Osteocyte (in vitro differentiated cells): ENCODE data around the gene CARMIL1. TPM values are rescaled to one million over a fixed set of nuclear protein-coding genes. Genes with fewer than 3 reads are reported as not detected.

Experiments
- DNase-seq: peaks from one replicate; pipeline ENCODE4 v3.0.0; 2021; ENCODE audit warnings: mixed read lengths; ENCODE audit not compliant: unreplicated experiment; ENCODE audit errors: extremely low spot score
- H3K27ac Mint-ChIP-seq: one replicate; pipeline ENCODE4 v1.8.0; 2021; ENCODE audit warnings: mild to moderate bottlenecking, mixed read lengths; ENCODE audit not compliant: unreplicated experiment
- H3K27me3 Mint-ChIP-seq: one replicate; pipeline ENCODE4 v1.8.0; 2021; ENCODE audit warnings: mixed read lengths; ENCODE audit not compliant: unreplicated experiment
- H3K36me3 Mint-ChIP-seq: one replicate; pipeline ENCODE4 v1.8.0; 2021; ENCODE audit warnings: mixed read lengths; ENCODE audit not compliant: unreplicated experiment
- H3K4me1 Mint-ChIP-seq: one replicate; pipeline ENCODE4 v1.8.0; 2021; ENCODE audit warnings: mixed read lengths; ENCODE audit not compliant: unreplicated experiment
- H3K4me3 Mint-ChIP-seq: one replicate; pipeline ENCODE4 v1.8.0; 2021; ENCODE audit warnings: mild to moderate bottlenecking, moderate library complexity, mixed read lengths; ENCODE audit not compliant: unreplicated experiment
- H3K9me3 Mint-ChIP-seq: one replicate; pipeline ENCODE4 v1.8.0; 2021; ENCODE audit warnings: mixed read lengths; ENCODE audit not compliant: unreplicated experiment
- total RNA-seq: library from RNA; stranded (reverse); gene quantifications from 2 replicates; pipeline ENCODE4 v1.2.1, GENCODE V29; 2021
- TF ChIP-seq, protein P1 (sequence below): fragments of 200-600 bp; sonication (generic); IDR thresholded peaks from 2 replicates; pipeline ENCODE4 v1.5.0; 2021; ENCODE audit warnings: antibody characterized with exemption, mild to moderate bottlenecking, moderate library complexity

CARMIL1 gene
- total RNA-seq, 1 donor from 2014 or later = 14.9 TPM

DNA sequence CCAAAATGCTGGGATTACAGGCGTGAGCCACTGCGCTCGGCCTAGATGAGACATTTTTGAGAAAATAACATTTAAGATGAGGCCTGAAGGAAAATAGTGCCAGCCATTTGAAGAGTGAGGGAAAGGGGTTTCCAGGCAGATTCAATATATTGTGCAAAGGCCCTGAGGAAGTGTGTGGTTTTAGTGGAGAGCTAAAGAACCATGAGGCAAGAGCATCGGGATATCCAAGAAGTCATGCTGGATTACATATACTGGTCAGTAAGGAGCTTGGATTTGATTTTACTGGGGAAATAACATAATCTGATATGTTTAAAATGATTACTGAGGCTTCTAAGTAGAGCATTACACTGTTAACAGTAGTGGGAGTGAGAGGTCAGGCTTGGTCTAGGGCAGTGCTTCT is 47.0 kb downstream of the CARMIL1 start:
- Mint-ChIP-seq H3K36me3 (no peaks in the 10 kb centered on the region), H3K4me1 (peaks cover 29% of the 10 kb centered on the region), H3K4me3 (no peak overlapping the region), H3K27ac (no peak overlapping the region), H3K9me3 (no peaks in the 10 kb centered on the region), H3K27me3 (no peaks in the 10 kb centered on the region)
- TF ChIP-seq, protein P1, sequence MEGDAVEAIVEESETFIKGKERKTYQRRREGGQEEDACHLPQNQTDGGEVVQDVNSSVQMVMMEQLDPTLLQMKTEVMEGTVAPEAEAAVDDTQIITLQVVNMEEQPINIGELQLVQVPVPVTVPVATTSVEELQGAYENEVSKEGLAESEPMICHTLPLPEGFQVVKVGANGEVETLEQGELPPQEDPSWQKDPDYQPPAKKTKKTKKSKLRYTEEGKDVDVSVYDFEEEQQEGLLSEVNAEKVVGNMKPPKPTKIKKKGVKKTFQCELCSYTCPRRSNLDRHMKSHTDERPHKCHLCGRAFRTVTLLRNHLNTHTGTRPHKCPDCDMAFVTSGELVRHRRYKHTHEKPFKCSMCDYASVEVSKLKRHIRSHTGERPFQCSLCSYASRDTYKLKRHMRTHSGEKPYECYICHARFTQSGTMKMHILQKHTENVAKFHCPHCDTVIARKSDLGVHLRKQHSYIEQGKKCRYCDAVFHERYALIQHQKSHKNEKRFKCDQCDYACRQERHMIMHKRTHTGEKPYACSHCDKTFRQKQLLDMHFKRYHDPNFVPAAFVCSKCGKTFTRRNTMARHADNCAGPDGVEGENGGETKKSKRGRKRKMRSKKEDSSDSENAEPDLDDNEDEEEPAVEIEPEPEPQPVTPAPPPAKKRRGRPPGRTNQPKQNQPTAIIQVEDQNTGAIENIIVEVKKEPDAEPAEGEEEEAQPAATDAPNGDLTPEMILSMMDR = no peak
- DNase-seq = no peak

DNA sequence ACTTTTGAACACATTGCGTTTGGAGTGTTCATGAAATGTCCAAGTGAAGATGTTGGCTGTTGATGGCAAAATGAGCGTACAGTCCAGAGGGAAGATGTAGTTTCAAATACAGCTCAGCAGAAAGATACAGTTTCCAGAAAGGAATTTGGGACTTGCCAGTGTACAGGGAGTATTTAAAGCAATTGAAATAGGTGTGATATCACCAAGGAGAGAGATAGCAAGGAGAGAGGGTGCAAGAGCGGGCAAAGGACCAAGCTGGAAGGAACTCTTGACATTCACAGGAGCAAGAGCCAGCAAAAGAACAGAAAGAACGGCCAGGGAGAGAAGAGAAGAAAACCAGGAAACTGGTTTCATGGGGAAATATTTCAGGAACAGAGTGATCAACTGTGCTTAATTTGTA is 47.8 kb downstream of the CARMIL1 start:
- Mint-ChIP-seq H3K4me3 (no peak overlapping the region), H3K4me1 (peaks cover 35% of the 10 kb centered on the region), H3K36me3 (no peaks in the 10 kb centered on the region), H3K27me3 (no peaks in the 10 kb centered on the region), H3K9me3 (no peaks in the 10 kb centered on the region), H3K27ac (no peak overlapping the region)
- TF ChIP-seq, protein P1 = no peak
- no peak for DNase-seq

DNA sequence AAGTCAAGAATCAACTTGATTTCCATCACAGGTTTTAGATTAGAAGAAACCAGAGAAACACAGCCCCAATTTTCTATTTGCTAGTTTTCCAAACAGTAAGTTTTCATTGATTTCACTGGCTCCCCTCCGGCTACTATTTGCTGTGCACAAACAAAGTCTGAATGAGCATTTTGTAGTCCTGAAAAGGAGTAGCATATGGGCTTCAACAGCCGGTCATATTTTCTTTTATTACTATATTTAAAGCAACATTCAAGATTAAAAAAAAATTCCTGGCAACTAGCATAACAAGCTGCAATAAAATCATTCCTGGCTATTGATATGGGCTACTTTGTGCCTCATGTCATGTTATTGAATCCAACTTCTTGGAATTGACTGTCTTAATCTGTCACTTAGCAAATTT is 48.3 kb downstream of the CARMIL1 start:
- Mint-ChIP-seq H3K36me3 (no peaks in the 10 kb centered on the region), H3K27me3 (no peaks in the 10 kb centered on the region), H3K9me3 (no peaks in the 10 kb centered on the region), H3K4me1 (peaks cover 35% of the 10 kb centered on the region), H3K4me3 (no peak overlapping the region), H3K27ac (no peak overlapping the region)
- TF ChIP-seq, protein P1 = no peak
- DNase-seq = no peak

DNA sequence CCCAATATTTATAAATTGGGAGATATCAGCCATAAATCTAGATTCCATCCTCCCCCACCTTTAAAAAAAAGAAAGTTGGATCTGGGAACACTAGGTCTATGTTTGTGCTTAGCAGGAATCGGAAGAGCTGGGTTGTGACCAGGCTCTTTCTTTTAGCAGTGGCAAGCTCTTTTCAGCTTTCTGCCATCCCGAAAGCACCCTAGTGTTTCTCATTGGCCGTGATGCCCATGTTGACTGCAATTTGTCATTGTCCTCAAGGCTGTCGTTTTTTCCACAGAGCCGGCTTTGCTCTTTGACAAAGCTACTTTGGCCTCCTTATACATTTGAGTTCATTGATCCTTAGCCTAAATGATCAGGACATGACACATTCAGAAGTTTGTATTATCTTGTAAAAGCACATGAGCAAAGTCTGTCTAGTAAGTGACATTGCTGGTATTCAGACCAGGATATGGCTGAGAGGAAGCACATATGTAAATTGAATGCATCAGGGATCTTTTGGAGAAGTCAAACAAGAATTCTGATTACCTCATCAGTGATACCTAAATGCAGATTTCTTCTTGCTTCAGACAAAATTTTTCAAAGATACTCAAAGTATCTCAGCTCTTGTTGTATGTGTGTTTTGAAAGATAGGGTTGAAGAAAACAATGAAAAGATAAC is 50.1 kb downstream of the CARMIL1 start:
- Mint-ChIP-seq H3K27me3 (no peaks in the 10 kb centered on the region), H3K27ac (no peak overlapping the region), H3K36me3 (no peaks in the 10 kb centered on the region), H3K4me3 (no peak overlapping the region), H3K9me3 (no peaks in the 10 kb centered on the region), H3K4me1 (peaks cover 30% of the 10 kb centered on the region)
- TF ChIP-seq, protein P1 = no peak
- no peak for DNase-seq

DNA sequence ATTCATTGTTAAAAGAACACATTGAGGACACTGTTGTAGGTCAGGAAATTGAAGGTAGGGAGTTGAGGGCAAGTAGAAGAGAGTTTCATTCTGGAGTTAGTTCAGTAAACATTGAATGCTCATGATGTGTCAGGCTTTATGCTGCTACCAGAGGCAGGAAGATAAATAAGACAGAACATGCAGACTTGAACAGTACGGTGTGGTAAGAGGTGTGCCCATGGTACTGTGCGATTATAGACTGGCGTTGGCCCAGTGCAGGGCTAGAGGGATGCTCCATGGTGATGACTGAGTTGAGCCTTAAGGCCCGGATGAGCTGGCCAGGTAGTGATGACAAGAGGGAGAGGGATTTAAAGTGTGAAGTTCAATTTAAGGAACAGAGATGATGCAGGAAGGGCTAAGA is 50.8 kb downstream of the CARMIL1 start:
- TF ChIP-seq, protein P1 = no peak
- DNase-seq = no peak
- Mint-ChIP-seq H3K4me3 (no peak overlapping the region), H3K27ac (no peak overlapping the region), H3K36me3 (no peaks in the 10 kb centered on the region), H3K4me1 (peaks cover 23% of the 10 kb centered on the region), H3K27me3 (no peaks in the 10 kb centered on the region), H3K9me3 (no peaks in the 10 kb centered on the region)
